HK-2 (cell line): ENCODE data around the gene TEX19.

Source experiments
- DNase-seq: peaks from one replicate; pipeline ENCODE4 v3.0.0-alpha.2; 2018; ENCODE audit not compliant: unreplicated experiment

TEX19 gene

DNA sequence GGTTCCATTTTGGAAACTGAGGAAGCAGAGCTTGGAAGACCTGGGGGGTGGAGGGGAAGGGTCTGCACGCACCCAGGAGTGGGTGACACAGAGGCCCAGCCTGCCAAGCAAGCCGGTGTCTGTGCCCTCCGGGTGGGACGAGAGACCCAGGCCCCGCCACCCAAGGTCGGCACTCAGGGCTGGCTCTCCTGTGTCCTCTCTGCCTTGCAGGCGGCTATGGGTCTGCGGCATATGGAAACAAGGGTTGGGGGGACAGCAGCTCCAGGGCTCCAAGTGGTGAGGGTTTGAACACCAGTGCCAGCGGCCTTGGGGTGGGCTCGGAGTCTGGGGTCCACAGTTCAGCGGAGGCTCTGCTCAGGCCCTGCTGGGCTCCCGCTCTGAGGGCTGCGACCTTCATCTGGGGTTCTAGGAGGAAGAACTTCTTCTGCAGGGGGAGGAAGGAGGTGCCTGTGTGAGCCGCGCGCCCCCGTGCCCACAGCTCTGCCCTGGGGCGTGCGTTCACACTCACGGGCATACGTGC is 37.0 kb upstream of the TEX19 start:
- no peak for DNase-seq

GRCh38 chr17:82322526-82323453 is 36.3 kb upstream of the TEX19 start:
- DNase-seq, result no peak

- DNase-seq, result no peak
Observed at GRCh38 chr17:82323514-82324234, 35.4 kb upstream of the TEX19 start.

DNA sequence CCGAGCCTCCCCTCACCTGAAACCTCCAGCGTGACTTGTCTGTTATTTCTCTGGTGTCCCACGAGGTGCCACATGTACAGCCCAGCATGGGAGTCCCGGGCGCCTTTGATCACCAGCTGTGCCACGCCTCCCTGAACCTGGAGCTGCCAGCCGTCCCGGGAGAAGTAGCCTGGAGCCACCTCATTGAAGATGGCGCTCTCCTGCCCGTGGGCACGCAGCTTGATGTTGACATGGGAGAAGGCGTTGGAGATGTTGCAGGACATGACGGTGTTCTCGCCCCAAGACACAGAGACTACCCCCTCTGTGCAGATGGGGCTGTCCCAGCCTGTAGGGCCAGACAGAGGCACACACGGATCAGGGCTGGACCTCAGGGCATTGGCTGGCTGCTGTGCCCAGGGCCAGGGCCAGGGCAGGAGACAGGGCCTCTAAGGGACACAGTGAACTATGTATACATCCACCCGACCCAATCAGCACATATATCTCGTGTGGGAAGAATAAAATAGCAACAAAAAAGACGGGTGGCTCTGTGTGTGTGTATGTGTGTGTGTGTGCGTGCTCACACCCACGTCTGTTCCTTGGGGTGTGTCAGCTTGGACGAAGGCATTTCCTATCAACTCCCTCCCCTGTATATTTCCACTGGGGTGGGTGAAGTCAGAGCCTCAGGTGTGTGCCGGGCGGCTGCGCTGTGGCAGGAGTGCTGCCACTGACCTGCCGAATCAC is 34.3 kb upstream of the TEX19 start:
- DNase-seq, result no peak

- DNase-seq, result no peak
Observed at GRCh38 chr17:82325286-82326180, 33.5 kb upstream of the TEX19 start.

DNA sequence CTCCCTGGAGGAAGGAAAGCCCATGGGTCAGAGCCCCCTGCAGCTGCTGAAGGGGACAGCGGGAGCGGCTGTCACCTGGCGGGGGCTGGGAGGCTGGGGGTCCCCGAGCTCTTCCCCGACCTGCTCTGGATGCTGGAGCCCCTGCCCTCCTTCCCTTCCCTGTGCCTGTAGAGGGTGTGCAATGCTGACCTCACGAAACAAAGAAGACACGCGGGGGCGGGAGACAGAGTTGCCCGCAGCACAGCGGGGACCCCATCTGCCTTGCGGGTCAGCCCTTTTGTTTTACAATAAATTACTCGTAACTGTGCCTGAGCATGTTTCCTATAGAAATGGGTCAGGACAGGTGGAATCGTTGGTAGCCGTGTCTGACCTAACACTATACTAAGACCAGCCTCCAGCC is 31.8 kb upstream of the TEX19 start:
- no peak for DNase-seq

DNA sequence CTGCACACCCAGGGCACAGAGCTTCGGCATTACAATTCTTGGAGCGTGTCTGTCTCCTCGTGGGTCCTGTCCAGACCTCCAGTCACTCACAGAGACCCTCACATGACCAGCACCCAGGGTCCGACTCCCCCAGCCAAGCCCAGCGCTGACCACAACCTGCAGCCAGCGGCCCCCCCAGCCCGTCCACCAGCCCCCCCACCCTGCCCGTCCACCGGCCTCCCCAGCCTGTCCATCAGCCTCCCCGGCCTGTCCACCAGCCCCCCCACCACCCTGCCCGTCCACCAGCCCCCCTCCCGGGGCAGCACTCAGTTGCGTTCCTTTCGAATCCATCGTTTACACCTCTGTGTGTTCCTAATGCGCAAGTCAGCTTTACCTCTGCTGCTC is 31.3 kb upstream of the TEX19 start:
- DNase-seq, result no peak

DNA sequence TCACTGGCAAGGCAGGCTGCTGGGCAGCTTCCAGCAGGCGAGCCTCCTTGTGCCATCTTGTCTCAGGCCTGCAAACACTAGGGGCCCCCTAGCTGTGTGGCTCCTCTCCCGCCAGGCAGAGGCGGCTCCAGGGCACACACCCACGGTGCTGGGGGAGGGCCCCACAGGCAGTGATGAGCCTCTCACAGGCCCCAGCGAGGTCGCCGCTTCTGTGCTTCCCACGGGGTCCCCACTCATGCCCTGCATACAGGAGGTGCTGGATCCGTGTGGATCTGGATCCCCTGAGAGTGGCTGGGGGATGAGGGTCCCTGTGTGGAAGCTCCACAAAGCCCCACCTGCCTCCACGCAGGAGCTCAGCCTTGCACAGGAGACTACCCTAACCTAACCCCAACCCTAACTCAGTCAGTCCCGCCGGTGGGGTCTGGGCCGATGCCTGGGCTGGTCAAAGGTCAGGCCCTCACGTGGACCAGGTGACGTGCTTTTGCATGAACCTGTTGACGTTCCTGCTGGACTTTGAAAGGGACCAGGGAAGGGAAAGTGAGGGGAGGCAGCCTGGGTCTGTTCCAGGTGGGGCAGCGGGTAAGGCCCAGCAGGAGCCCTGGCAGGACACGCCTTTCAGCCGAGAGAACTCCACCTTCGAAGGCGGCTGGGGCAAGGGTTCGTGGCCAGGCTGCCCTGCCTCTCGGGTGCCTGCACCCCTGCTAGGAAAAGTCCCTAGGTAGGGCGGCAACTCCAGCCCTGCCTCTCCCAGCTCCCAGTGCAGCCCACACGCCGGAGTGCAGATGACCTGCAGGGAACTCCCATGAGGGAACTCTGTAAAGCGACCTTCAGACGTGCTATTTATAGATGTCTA is 30.7 kb upstream of the TEX19 start:
- no peak for DNase-seq

- no peak for DNase-seq
Observed at GRCh38 chr17:82328994-82329507, 30.0 kb upstream of the TEX19 start.

- no peak for DNase-seq
Observed at GRCh38 chr17:82329683-82330321, 29.2 kb upstream of the TEX19 start.

DNA sequence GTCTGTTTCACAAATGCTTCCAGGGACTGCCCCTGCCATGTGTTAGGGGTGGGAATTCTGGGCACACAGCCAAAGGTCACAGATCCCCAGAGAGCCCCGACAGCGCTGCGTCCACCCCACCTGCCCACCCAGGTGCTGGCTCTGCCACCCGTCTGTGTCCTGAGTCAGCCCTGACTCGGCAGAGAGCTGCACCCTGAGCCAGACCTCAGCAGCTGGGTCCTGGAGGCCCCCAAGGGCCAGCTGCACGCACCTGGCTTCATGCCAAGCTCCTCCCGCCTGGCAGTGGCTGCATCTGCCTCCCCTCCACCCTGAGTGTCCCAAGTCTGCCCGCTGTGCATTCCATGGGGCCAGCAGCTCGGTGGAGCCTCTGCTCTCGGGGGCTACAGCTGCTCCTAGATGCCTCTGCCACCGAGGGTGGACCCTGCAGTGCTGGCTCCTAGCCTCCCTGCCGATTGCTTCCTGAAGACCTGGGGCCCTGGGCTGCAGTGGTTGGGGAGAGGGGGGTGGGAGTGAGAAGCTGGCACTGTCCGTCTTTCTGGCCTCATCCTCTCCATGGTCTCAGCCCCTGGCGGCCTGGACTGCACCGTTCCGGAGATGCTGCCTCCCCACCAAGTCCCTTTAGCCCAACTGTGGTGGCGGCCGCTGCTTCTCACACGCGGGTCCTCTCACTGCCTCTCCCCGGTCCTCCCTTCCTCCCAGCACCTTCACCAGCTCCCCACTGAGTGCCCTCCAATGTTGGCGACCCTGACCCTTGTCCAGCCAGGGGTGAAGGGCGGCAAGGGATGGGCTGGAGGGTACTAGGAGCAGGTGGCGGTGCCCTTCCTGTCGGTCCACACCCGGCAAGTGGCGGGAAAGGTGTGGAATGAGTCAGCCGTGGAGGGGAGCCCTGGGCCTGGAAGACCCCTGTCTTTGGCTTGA is 28.5 kb upstream of the TEX19 start:
- DNase-seq, result peak; percentile 68

- DNase-seq, result no peak
Observed at GRCh38 chr17:82331345-82331939, 27.6 kb upstream of the TEX19 start.

DNA sequence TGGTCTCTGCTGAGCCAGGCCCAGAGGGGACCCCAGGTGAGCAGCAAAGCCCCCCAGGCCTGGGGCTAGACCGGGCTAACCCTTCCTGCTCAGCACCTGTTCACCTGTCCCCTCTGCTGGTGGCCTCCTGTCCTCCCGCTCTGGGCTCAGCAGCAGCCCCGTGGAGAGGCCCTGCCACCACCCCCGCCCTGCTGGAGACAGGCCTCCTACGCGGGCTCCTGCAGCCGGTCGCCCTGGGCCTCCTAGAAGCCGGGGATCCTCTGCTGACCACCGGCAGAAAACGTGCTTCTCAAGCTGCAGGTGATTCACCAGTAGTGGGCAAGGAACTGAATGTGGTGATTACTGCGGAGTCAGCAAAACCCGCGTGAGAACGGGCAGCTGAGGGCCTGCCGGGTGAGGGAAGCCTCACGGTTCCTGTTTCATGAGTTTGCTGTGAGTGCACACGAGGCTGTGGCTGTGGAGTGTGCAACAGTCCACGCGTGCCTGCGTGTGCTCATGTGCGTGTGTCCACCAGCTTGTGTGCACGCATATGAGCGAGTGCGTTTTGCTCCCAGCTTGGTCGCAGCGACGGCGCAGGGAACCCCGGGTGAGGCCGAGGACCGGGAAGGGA is 26.3 kb upstream of the TEX19 start:
- DNase-seq, result peak; percentile 60

- no peak for DNase-seq
Observed at GRCh38 chr17:82333279-82334171, 25.5 kb upstream of the TEX19 start, which contains the start of gene SECTM1. SECTM1 (minus strand) TSS chr17:82333766; CDS start chr17:82327240, 6,526 bp downstream.

DNA sequence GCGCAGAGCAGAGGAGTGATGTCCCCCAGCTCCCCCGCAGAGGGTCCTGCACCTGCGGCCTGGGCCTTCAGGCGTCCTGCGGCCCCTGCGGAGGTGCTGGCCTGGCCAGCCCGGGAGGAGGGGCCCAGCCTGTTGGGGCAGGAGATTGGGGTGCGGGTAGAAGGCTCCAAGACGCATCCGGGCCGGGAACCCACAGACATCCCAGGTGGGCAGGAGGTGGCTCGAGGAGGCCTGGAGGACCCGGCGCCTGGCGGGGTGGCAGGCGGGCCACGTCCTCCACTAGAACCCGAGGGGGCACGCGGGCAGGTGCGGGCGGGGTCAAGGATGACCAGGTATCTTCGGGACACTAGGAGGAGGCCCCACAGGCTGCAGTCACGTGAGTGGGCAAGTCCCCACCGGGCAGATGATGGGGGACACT is 24.8 kb upstream of the TEX19 start:
- no peak for DNase-seq

GRCh38 chr17:82334622-82335394 is 24.2 kb upstream of the TEX19 start:
- no peak for DNase-seq
